HG03460 (cell line): ENCODE results near the gene SFSWAP.

Experiments
- ATAC-seq: cut with Tn5 transposase; IDR thresholded peaks from one replicate; pipeline ENCODE4 v1.9.1; 2021; ENCODE audit not compliant: unreplicated experiment

SFSWAP gene

GRCh38 chr12:131831635-131832041 is 120.7 kb downstream of the SFSWAP start:
- ATAC-seq = no peak

DNA sequence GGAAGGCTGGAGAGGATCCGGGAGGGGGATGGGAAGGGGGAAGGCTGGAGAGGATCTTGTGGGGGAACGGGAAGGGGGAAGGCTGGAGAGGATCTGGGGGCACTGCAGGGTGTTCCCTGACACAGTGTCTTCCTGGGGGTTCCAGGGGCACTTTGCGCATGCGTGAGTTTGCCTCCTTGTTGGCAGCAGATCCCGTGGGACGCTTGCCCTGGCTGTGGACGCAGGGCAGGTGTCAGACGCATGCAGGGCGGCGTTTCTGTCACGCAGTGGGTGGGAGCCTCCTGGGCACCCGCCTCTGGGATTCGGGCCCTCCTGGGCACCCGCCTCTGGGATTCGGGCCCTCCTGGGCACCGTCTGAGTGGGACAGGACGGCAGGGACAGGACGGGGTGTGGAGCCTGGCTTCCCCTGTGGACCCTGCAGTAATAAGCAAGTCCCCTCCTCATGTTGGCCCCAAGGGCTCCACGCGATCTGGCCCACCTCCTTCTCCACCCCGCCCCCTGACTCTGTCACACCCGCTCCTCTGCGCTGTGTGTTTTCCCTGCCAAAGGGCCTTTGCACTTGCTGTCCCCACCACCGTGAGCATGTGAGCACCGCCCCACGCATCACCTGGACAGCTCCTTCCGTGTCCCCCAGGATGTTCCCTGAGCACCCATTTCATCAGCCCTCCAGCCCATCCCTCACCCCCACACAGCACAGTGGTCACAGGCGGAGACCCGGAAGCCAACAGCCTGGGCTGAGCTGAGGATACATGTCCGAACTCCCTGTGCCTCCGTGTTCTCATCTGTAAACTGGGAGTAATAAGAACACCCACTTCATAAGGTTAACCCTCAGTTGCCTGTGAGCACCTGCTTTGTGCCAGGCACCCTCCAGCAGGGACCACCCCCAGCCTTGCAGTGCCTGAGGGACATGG is 121.7 kb downstream of the SFSWAP start:
- no peak for ATAC-seq

DNA sequence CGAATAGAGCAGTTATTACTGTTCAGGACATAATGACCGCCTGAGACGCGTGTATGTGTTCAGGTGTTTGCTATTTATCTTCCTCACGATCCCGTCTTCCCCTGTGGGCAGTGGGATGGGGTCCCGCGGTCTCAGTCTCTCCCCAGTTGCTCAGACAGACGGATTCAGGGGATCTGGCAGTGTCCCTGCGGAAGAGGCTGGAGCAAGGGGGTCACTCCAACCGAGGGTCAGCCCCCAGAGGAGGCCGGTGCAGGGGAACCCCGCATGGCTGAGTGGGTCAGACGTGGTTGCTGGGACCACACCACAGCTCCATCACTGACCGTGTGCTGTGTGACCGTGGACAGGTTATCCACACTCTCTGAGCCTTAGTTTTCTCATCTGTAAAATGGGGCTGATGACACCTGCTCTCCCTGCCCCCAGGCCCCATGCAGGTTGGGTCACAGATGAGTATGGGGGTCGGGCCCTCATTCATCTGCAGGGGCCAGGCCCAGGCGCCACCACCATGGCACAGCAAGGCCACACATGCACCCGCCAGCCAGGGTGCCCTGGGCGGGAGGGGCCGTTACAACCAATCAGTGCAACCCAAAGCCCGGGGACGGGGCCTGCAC is 122.5 kb downstream of the SFSWAP start:
- no peak for ATAC-seq

GRCh38 chr12:131833896-131834641 is 123.2 kb downstream of the SFSWAP start:
- no peak for ATAC-seq

GRCh38 chr12:131834798-131835615 is 124.1 kb downstream of the SFSWAP start:
- ATAC-seq = no peak

GRCh38 chr12:131835616-131836171 is 124.8 kb downstream of the SFSWAP start:
- ATAC-seq = no peak

- ATAC-seq = no peak
These were observed 125.3 kb downstream of the SFSWAP start for GRCh38 chr12:131836193-131836592.

DNA sequence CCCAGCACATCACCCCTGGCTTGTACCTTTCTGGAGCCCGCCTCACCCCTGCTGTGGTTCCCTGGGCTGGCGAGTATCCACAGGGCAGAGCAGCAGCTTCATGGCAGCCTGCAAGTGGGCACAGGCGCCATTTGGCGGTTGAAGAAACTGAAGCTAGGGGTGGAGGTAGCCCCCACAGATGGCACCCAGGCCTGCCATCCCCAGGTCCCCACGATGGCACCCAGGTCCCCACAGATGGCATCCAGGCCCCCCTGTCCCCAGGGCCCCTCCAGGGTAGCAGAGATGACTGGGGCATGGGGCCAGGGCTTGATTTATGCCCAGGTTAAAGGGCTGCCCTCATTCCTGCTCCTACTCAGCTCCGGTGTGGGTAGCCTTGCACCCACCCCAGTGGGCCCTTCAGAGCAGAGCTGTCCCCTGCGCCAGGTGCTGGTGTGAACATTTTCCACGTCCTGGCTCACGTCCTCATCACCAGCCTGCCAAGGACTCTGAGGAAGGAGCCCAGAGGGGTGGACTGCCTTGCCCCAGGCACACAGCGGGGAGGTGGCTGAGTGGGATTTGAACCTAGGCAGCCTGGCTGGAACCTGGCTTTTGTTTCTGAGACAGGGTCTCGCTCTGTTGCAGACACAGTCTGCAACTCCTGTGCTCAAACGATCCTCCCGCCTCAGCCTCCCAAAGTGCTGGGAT is 126.0 kb downstream of the SFSWAP start:
- ATAC-seq = no peak

GRCh38 chr12:131840643-131841416 is 129.9 kb downstream of the SFSWAP start:
- ATAC-seq = no peak

- ATAC-seq = no peak
These were observed 130.7 kb downstream of the SFSWAP start for GRCh38 chr12:131841547-131841946.

- ATAC-seq = no peak
These were observed 131.3 kb downstream of the SFSWAP start for GRCh38 chr12:131842169-131842568.

DNA sequence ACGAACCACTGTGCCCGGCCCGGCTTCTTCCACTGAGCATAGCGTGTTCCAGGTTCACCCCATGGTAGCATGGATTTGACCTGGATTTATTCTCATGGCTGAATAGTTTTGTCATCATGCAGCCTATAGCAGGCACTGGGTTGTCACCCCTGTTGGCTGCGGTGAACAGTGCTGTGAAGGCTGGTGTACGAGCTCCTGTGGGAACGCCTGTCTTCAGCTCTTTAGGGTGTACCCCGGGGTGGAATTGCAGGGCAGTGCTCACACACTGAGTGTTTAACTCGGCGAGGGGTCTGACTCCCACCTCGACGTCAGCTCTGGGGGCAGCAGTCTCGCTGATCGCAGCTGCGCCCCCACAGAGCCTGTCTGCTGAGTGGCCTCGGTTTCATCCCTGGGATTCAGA is 132.6 kb downstream of the SFSWAP start:
- no peak for ATAC-seq

GRCh38 chr12:131844140-131844539 is 133.2 kb downstream of the SFSWAP start:
- ATAC-seq = no peak

- ATAC-seq = no peak
These were observed 133.8 kb downstream of the SFSWAP start for GRCh38 chr12:131844656-131845055.

- ATAC-seq = no peak
These were observed 134.2 kb downstream of the SFSWAP start for GRCh38 chr12:131845121-131845520.

- no peak for ATAC-seq
These were observed 136.6 kb downstream of the SFSWAP start for GRCh38 chr12:131847456-131847855.

DNA sequence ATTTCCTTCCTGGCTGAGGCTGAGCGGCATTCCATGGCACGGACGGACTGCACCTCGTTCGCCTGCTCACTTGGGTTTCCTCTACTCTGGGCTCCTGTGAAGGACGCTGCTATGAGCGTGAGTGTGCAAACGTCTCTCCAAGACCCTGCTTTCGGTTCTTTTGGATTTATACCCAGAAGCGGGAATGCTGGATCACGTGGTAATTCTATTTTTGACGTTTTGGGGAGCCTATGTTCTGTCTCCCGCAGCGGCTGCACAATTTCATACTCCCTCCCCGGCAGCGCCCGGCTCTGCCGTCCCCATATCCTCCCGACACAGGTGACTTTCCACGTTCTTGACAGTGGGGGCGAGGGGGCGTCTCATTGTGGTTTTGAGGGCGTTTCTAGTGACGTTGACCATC is 137.9 kb downstream of the SFSWAP start:
- ATAC-seq = no peak
